Stimulated activated CD8-positive, alpha-beta memory T cell treated with anti-CD3 and anti-CD28 coated beads, Interleukin-2, amount 100 ng/mL, for 1 hour (primary cell): ENCODE data around the gene CSGALNACT2.

Source experiments
- DNase-seq, 2 donors: peaks; one replicate each; pipeline ENCODE4 v3.0.0-alpha.2; 2020; ENCODE audit warnings: low read depth in 2 of 2

Gene CSGALNACT2

GRCh38 chr10:43124094-43124521 is 14.1 kb upstream of the CSGALNACT2 start:
- no peak for DNase-seq

- no peak for DNase-seq
Observed at GRCh38 chr10:43124574-43125273, 13.5 kb upstream of the CSGALNACT2 start.

DNA sequence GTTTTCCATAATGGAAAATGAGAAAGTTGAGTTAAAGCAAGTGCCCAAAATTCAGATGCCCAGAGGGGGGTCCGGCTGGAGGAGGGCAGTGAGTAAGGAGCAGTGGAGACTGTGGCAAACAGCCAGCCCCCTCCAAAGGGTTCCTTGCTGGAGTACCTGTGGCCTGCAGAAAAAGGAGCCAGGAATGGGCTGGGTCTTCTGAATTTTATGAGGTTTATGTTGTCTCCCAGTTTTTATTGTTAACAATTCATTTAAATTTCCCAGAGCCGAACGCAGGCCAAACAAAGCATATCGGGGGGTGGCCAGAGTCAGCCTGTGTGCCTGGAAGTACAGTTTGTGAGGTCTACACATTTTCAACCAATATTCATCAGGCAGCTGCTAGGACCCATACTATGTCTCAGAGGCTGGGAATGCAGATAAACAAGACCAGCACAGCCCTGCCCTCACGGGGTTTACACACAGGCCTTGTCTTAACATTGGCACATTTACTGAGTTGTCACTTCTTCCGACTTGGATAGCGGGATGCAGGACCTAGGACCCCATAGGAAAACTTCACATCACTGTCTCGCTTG is 12.9 kb upstream of the CSGALNACT2 start:
- no peak for DNase-seq

DNA sequence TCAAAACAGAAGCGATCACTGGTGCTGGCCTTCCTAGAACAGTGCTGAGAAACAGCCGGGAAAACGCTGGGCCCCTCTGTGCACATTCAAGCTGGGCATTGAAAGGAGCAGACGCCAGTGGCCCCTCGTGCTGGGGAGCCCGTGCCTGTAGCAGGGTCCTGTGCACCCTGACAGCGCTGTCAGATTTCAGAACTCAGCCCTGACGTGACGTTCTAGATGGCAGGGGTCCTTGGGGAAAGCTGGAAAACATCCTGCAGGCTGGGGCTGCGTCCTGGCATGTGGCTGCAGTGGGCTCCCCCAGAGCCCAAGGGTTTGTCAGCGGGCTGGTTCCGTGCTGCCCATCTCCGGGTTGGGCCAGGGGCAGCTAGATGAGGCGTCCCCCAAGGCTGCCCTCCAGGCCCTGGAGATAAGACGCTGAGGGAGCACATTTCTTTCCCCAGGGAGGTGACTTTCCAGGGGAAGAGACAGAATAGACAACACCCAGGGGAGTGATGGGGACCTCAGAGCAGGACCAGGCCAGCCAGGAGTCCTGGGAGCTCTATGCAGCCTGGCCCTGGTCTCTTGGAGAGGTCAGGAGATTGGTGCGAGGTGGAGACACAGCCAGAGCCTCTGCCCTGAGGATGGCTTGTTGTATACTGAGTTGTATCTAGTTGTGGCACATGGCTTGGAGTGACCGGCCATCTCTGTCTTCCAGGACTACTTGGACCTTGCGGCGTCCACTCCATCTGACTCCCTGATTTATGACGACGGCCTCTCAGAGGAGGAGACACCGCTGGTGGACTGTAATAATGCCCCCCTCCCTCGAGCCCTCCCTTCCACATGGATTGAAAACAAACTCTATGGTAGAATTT is 12.1 kb upstream of the CSGALNACT2 start:
- no peak for DNase-seq

GRCh38 chr10:43126759-43127424 is 11.4 kb upstream of the CSGALNACT2 start:
- DNase-seq, result no peak

DNA sequence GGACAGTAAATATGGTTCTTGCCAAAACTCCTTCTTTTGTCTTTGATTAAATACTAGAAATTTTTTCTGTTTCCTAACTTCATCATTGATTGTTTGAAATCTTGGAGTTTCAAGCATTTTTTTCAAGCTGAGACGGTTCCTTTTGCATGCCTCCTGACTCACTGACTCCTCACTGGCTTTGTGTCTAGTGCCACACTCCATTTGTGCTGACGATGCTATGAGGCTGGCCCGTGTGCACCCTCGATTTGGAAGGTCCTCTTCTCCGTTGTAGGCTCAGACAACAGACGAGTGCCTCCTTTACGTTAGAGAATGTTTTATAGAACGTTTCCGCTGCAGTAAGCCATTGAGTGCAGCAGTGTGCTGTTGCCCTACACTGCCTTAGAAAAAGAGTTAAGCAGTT is 10.8 kb upstream of the CSGALNACT2 start:
- no peak for DNase-seq

- no peak for DNase-seq
Observed at GRCh38 chr10:43128331-43128730, 9.9 kb upstream of the CSGALNACT2 start.

GRCh38 chr10:43128958-43129706 is 9.1 kb upstream of the CSGALNACT2 start:
- no peak for DNase-seq

DNA sequence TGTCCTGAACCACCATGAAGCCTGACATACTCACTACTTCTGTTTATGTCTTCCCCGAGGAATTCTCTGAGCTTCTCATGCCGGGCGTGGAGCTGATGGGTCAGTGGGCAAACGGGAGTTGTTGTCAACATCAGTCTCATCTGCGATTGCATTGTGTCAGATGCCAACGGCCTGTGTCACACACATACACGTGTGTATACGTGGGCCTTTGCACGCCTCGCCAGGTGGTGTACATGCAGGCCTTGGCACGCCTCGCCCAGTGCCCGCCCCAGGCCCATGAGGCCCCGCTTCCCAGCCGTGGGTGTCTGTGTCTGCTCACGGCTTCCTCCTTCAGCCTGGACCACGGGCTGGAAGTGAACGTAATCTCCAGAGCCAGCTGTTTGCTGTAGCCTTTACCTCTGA is 7.5 kb upstream of the CSGALNACT2 start:
- DNase-seq, result no peak

DNA sequence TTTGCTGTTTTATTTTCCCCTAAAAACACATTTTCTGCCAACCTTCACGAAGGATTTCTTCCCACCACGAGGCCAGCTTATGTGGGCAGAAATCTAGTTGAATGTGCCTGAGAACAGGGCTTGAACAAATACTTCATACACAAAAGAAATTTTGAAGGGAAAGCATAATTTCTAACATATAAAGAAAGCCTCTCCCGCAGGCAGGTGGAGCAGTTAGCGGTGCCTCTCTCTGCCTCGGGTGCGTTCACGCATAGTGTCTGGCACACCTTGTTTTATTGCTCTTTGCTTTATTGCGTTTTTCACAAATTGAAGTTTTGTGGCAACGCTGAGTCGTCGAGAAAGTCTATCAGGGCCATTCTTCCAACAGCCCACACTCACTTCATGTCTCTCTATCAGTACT is 7.0 kb upstream of the CSGALNACT2 start:
- no peak for DNase-seq

- no peak for DNase-seq
Observed at GRCh38 chr10:43131906-43132305, 6.3 kb upstream of the CSGALNACT2 start.

- DNase-seq, result no peak
Observed at GRCh38 chr10:43132867-43133787, 5.1 kb upstream of the CSGALNACT2 start.

GRCh38 chr10:43134126-43134905 is 3.9 kb upstream of the CSGALNACT2 start:
- DNase-seq, result no peak

DNA sequence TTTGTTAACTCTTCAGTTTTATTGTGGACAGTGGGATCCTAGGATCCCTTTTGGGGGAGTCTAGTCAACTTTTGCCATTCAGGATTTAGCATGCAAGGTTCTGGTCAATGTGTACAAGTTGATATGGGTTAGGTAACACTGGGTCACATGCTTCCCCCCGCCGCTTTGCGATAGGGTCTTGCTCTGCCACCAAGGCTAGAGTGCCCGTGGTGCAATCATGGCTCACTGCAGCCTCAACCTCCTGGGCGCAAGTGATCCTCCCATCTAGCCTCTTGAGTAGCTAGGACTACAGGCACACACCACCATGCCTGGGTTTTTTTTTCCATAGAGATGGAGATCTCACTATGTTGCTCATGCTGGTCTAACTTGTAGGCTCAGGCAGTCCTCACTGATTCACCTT is 3.2 kb upstream of the CSGALNACT2 start:
- DNase-seq, result no peak

- DNase-seq, result no peak
Observed at GRCh38 chr10:43135656-43136055, 2.6 kb upstream of the CSGALNACT2 start.

DNA sequence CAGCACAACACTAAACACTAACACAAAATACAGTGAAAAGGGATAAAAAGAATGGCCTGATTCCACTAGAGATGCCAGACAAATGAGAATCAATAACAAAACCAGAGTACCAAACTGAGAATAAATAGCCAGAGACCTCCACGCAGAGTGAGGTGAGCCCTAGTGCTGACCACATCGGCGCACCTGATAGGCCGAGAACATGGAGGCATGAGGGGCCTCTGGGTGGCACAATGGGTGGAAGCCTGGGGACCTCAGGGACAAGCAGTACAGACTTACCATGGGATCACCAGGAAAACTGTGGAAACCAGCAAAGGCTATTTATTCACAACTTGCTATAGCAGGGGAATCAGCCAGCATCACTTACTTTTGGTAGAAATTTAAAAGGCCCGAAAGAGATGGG is 1.8 kb upstream of the CSGALNACT2 start:
- DNase-seq, result no peak

DNA sequence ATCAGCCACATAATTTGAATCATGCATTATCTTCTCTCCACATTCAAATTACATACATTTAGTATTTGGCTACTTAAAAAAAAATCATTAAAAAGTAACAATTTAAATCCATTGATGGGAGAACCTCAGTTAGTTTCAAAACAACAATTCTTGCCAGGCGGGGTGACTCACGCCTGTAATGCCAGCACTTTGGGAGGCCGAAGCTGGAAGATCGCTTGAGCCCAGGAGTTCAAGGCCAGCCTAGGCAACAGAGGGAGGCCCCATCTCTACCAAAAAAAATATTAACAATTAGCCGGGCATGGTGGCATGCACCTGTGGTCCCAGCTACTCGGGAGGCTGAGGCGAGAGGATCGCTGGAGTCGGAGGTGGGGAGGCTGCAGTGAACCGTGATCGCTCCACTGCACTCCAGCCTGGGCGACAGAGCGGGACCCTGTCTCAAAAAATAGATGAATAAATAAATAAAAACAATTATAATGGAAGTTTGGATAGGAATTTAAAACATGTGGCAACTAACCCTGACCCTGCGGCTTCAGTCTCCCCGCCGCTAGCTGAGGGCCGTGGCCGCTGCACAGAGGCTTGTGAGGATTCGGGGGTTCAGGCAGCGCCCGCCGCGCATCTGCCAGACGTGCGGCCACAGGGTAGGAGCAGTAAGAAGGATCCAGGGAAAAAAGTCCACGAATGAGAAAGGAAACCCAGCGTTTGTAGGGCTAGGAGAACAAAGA is 1.1 kb upstream of the CSGALNACT2 start:
- no peak for DNase-seq

- no peak for DNase-seq
Observed at GRCh38 chr10:43137717-43138020, 576 bp upstream of the CSGALNACT2 start.

DNA sequence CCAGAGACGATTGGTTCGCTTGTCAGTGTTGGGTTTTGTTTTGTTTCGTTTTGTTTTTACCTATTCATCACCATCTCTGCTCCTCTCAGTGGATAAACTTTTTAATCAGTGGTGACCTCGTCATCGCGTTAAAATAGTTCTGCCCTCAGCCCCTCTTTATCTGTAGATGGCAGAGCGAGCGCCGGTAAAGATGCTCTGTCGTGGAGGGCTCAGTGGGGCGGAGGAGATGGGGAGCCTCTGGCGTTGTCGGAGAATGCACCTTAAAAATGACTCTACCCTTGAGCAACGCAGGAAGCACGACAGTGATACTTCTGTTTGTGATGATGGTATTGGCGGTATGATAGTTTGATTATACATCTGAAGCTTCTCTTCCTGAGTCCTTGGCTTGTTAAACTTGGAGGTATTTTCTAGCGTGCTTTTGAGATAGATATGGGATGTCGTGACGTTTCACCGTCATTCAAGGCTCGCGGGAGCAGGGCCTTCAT is 554 bp downstream of the CSGALNACT2 start:
- peak; percentile 19 to 30 for DNase-seq
